B cell (primary cell): Measurements from ENCODE around the gene CDHR3.

Experiments
- EZH2 ChIP-seq: IDR thresholded peaks from 2 replicates; pipeline ENCODE4 v1.6.1; 2012; ENCODE audit warnings: borderline replicate concordance, low read depth, mild to moderate bottlenecking, moderate library complexity, low read length; ENCODE audit not compliant: insufficient read depth, poor library complexity, severe bottlenecking
- TF ChIP-seq, protein P1 (sequence below): fragments of 200-600 bp; IDR thresholded peaks from one replicate; pipeline ENCODE4 v1.8.0; 2022; ENCODE audit warnings: antibody characterized with exemption, mild to moderate bottlenecking

DNA sequence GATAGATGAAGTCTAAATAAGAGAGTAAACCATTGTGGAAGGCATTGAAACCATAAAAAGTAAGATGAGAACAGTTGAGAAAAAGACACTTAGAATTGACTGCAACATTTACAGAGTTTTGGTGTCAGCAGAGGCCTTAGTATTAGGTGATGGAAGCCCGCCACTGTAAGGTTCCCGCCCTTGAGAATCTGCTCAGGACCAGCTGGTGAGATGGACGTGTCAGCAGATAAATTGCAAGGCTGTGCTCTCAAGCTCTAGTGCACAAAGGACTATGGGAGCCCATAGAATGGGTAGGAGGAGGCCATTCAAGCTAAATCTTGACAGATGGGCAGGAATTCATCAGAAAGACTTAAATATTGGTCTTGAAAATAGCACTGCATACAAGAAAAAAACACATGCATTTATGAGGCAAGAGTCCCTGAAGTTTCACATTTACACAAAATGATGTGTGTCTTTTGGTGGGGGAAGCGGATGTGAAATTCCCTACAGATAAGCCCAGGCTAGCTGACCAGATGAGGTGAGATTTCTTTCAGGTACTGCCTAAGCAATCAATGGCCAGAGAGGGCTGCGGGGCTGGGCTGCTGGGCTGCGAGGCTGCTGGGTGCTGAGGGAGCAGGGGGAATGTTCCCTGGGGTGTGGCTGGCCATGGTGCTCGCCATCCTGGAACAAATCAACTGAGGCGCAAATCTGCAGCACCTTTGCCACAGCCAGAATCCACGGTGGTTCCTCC lies 106.6 kb downstream of the CDHR3 start:
- TF ChIP-seq, protein P1, sequence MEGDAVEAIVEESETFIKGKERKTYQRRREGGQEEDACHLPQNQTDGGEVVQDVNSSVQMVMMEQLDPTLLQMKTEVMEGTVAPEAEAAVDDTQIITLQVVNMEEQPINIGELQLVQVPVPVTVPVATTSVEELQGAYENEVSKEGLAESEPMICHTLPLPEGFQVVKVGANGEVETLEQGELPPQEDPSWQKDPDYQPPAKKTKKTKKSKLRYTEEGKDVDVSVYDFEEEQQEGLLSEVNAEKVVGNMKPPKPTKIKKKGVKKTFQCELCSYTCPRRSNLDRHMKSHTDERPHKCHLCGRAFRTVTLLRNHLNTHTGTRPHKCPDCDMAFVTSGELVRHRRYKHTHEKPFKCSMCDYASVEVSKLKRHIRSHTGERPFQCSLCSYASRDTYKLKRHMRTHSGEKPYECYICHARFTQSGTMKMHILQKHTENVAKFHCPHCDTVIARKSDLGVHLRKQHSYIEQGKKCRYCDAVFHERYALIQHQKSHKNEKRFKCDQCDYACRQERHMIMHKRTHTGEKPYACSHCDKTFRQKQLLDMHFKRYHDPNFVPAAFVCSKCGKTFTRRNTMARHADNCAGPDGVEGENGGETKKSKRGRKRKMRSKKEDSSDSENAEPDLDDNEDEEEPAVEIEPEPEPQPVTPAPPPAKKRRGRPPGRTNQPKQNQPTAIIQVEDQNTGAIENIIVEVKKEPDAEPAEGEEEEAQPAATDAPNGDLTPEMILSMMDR = no peak
- no peak for TF ChIP-seq EZH2
